ENCODE measurements around the gene GATB. TPM values are rescaled to one million over a fixed set of nuclear protein-coding genes. Genes with fewer than 3 reads are reported as not detected.

GATB gene
- total RNA-seq, 4 donors from 2014 or later, result 26.6 to 49.2 (median 32.6) TPM

DNA sequence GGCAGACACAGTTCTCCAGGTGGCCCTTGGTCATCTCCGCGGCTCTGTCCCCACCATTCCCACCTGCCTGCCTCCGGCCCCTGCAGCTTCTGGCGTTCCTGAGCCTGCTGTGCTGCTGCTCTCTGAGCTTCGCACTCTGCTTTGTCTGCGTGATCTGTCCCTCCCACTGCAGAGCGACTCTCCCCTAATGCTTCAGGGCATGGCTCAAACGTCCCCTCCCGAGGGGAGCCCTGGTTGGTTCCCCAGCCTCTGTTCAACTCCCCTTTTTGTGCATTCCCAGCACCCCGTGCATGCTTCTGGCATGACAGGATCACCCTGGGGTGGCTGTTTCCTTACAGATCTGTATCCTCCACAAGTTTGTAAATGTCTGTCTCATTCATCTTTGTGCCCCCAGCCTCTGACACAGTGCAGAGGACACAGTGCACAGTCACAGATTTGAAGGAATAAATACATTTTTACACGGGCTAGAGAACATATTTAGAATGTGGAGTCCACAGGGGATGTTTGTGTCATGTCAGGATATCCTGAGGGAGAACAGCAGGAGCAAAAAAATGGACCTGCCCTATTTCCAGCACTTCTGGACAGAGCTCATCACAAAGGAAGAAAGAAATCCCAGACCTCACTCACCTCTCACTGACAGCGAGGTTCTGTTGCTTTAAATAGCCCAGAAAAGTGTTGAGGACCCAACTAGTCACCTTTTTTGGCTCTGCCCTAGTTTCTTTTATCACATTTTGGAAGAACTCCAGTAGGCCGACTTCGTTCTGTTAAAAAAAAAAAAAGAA is 72.6 kb downstream of the GATB start:
- Histone ChIP-seq H3K9me3 (no peaks in the 10 kb centered on the region), H3K4me3 (no peak overlapping the region), H3K27ac (peak overlapping the region in 3 of 4 donors; percentile 25 to 68 (median 65)), H3K36me3 (peaks cover 0 to 9% (median 0%) of the 10 kb centered on the region in 3 donors), H3K27me3 (no peaks in the 10 kb centered on the region), H3K4me1 (peaks cover 0 to 59% (median 10%) of the 10 kb centered on the region in 4 donors)
- no peak for DNase-seq (ENCODE audit: low spot score in 2 of 2)
- TF ChIP-seq POLR2A (IDR thresholded peaks at IDR 0.05) (no peak), EP300 (IDR thresholded peaks at IDR 0.05) (no peak)
- WGBS, 2 donors, result 37 to 45% methylated on average over 14 of the region's 14 CpGs

GRCh38 chr4:151687021-151687640 is 73.7 kb downstream of the GATB start:
- peak overlapping the region in 2 of 4 donors; percentile 65 to 68 for H3K27ac ChIP-seq
- no peaks in the 10 kb centered on the region for H3K27me3 ChIP-seq
- no peak for DNase-seq (ENCODE audit: low spot score in 2 of 2)
- WGBS, 2 donors, result 49 to 61% methylated on average over 11 of the region's 11 CpGs
- H3K36me3 ChIP-seq, result peaks cover 0 to 20% (median 0%) of the 10 kb centered on the region in 3 donors
- peaks cover 0 to 55% (median 10%) of the 10 kb centered on the region in 4 donors for H3K4me1 ChIP-seq
- no peak overlapping the region for H3K4me3 ChIP-seq
- H3K9me3 ChIP-seq, result no peaks in the 10 kb centered on the region
- TF ChIP-seq POLR2A (IDR thresholded peaks at IDR 0.05), result no peak
- no peak for TF ChIP-seq CTCF (IDR thresholded peaks at IDR 0.05)
- TF ChIP-seq EP300 (IDR thresholded peaks at IDR 0.05), result no peak

- TF ChIP-seq CTCF (IDR thresholded peaks at IDR 0.05), result no peak
- no peak for TF ChIP-seq POLR2A (IDR thresholded peaks at IDR 0.05)
- TF ChIP-seq EP300 (IDR thresholded peaks at IDR 0.05), result no peak
- Histone ChIP-seq H3K4me3 (no peak overlapping the region), H3K27ac (no peak overlapping the region), H3K27me3 (no peaks in the 10 kb centered on the region), H3K9me3 (no peaks in the 10 kb centered on the region), H3K36me3 (peaks cover 0 to 32% (median 0%) of the 10 kb centered on the region in 3 donors), H3K4me1 (peaks cover 0 to 37% (median 8%) of the 10 kb centered on the region in 4 donors)
- DNase-seq (ENCODE audit: low spot score in 2 of 2), result no peak
- 59 to 78% methylated on average over 5 of the region's 5 CpGs for WGBS, 2 donors
Observed at GRCh38 chr4:151685303-151685702, 75.5 kb downstream of the GATB start.

DNA sequence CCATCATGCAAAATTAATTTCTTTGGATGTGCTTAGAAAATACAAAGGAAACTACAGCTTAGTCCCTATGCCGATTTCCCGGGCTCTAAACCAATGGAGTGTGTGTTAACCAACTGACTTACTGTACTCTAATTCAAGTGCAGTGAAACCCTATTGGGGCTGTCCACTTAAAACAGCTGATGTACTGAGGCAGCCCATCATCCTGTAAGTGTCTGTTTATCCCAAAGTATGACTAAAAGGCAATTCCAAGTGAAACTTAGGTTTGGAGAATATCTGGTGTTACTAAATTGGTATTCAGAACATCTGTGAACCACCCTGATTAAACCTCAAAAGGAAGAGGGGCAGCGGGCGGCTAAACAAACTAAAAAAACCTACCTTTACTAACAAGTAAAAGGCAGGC is 79.7 kb downstream of the GATB start:
- Histone ChIP-seq H3K4me1 (peaks cover 0 to under 1% (median 0%) of the 10 kb centered on the region in 4 donors), H3K4me3 (no peak overlapping the region), H3K36me3 (peaks cover 0 to 51% (median 0%) of the 10 kb centered on the region in 3 donors), H3K9me3 (no peaks in the 10 kb centered on the region), H3K27me3 (no peaks in the 10 kb centered on the region), H3K27ac (no peak overlapping the region)
- TF ChIP-seq POLR2A (IDR thresholded peaks at IDR 0.05) (no peak), CTCF (IDR thresholded peaks at IDR 0.05) (no peak), EP300 (IDR thresholded peaks at IDR 0.05) (no peak)
- WGBS, 2 donors, result 97 to 99% methylated on average over 4 of the region's 4 CpGs
- no peak for DNase-seq (ENCODE audit: low spot score in 2 of 2)

- TF ChIP-seq EP300 (IDR thresholded peaks at IDR 0.05) (no peak), CTCF (IDR thresholded peaks at IDR 0.05) (no peak), POLR2A (IDR thresholded peaks at IDR 0.05) (no peak)
- Histone ChIP-seq H3K9me3 (no peaks in the 10 kb centered on the region), H3K4me3 (no peak overlapping the region), H3K27me3 (no peaks in the 10 kb centered on the region), H3K36me3 (peaks cover 0 to 48% (median 0%) of the 10 kb centered on the region in 3 donors), H3K27ac (no peak overlapping the region), H3K4me1 (peaks cover 0 to 19% (median 0%) of the 10 kb centered on the region in 4 donors)
- 88 to 90% methylated on average over 8 of the region's 8 CpGs for WGBS, 2 donors
- DNase-seq (ENCODE audit: low spot score in 2 of 2), result no peak
Observed at GRCh38 chr4:151679231-151679630, 81.6 kb downstream of the GATB start.

All from tibial nerve (tissue), 4 donors.